Spleen (tissue), 11 donors: ENCODE results near the gene AQP12A. TPM values are rescaled to one million over a fixed set of nuclear protein-coding genes. Genes with fewer than 3 reads are reported as not detected.
"Not testable (repeated sequence)": the region's sequence is repeated elsewhere in the genome, so short reads cannot be mapped to it uniquely, and the experiment has no call there.

ENCODE experiments used
- DNase-seq: peaks from one replicate; pipeline ENCODE4 v3.0.0-alpha.2; 2020
- H3K27ac ChIP-seq, 8 donors: fragments of 200-600 bp; sonication (generic) in 7 of 8; 1 replicate in 4 of 8; 2 replicates in 4 of 8; pipeline versions ENCODE4 v1.5.0 to v1.8.0; 2016 to 2021; ENCODE audit warnings: inconsistent platforms in 4 of 8, mild to moderate bottlenecking in 4 of 8, moderate library complexity in 1 of 8
- H3K27me3 ChIP-seq, 7 donors: fragments of 200-600 bp; sonication (generic) in 6 of 7; replicated peaks in 1 of 7; 1 replicate in 4 of 7; 2 replicates in 3 of 7; pipeline versions ENCODE4 v1.5.0 to v1.8.0; 2016 to 2021; ENCODE audit warnings: inconsistent platforms in 3 of 7, mild to moderate bottlenecking in 1 of 7
- H3K36me3 ChIP-seq, 6 donors: fragments of 200-600 bp; sonication (generic) in 5 of 6; 1 replicate in 4 of 6; 2 replicates in 2 of 6; pipeline versions ENCODE4 v1.5.0 to v1.8.0; 2016 to 2021; ENCODE audit warnings: inconsistent platforms in 2 of 6
- H3K4me1 ChIP-seq, 6 donors: fragments of 200-600 bp; sonication (generic) in 5 of 6; 1 replicate in 3 of 6; 2 replicates in 3 of 6; pipeline versions ENCODE4 v1.5.0 to v1.8.0; 2016 to 2021; ENCODE audit warnings: inconsistent platforms in 3 of 6
- H3K4me3 ChIP-seq, 8 donors: fragments of 200-600 bp; sonication (generic) in 7 of 8; 1 replicate in 4 of 8; 2 replicates in 4 of 8; pipeline versions ENCODE4 v1.5.0 to v1.8.0; 2016 to 2021; ENCODE audit warnings: inconsistent platforms in 4 of 8, mild to moderate bottlenecking in 4 of 8, moderate library complexity in 2 of 8
- H3K9me3 ChIP-seq, 8 donors: fragments of 200-600 bp; sonication (generic) in 7 of 8; 1 replicate in 4 of 8; 2 replicates in 4 of 8; pipeline versions ENCODE4 v1.5.0 to v1.8.0; 2016 to 2021; ENCODE audit warnings: inconsistent platforms in 4 of 8
- POLR2A ChIP-seq, 3 donors: fragments of 450-650 bp; IDR thresholded peaks; one replicate each; pipeline ENCODE4 v1.5.1; 2017; ENCODE audit warnings: antibody characterized with exemption in 3 of 3, mild to moderate bottlenecking in 1 of 3
- POLR2AphosphoS5 ChIP-seq, 3 donors: sonication (generic); formaldehyde crosslinking; IDR thresholded peaks; one replicate each; pipeline ENCODE4 v1.5.1; 2017; ENCODE audit warnings: antibody characterized with exemption in 3 of 3
- WGBS, 5 donors: extraction: QIAGEN DNeasy Blood & Tissue Kit in 3 of 5; methylation state at CpG; one replicate each; pipeline versions ENCODE4 v1.1.5 to v1.1.7; 2013 to 2018; 5-methylcytosine and 5-hydroxymethylcytosine counted together
- intact Hi-C: fragments of 100-400 bp; cut with DNase I; formaldehyde crosslinking; loops from one replicate; pipeline ENCODE4 v1.15.0; 2023; ENCODE audit warnings: low total_unique reads
- polyA plus RNA-seq, 3 donors: library from polyadenylated mRNA; stranded (reverse); fragments of 200-250 nt; gene quantifications; one replicate each; pipeline ENCODE4 v1.2.1, GENCODE V29; 2013
- total RNA-seq, 7 donors: library from RNA; depleted of rRNA in 3 of 7; stranded (reverse); fragments of >200 nt in 3 of 7; fragmentation: NEBNext Ultra II Directional in 4 of 7; extraction: Animal tissue kit (Norgen Biotek cat#: 25700) in 4 of 7; gene quantifications; one replicate each; pipeline versions ENCODE4 v1.1.0 to v1.2.1, GENCODE V29; 2016 to 2021
- TF ChIP-seq, protein P1 (sequence below), 11 experiments: fragments of 200-600 bp in 7 of 11; fragments of 450-650 bp in 4 of 11; sonication (generic) in 4 of 11; IDR thresholded peaks in 8 of 11; conservative IDR thresholded peaks in 3 of 11; 1 replicate in 7 of 11; 2 replicates in 4 of 11; pipeline versions ENCODE4 v1.4.0 to v1.8.0; 2016 to 2021; ENCODE audit warnings: antibody characterized with exemption in 11 of 11, inconsistent platforms in 4 of 11, mild to moderate bottlenecking in 1 of 11
- donor health status: healthy with polysubstance abuse.
- donor health status: DM: no; HTN: no; CAD: no; lungs with moderate emphysema.
- donor health status: DM: no; HTN: no; CAD: no.
- donor health status: Bipolar disorder and iron deficiency.
- donor health status: healthy.
- donor health status: DM: no; HTN: no; CAD: no.
- donor health status: DM: yes; HTN: yes; CAD: no.

Gene AQP12A
- total and polyA plus RNA-seq, 10 donors, result 1.6 to 1.8 TPM; not detected in 8

DNA sequence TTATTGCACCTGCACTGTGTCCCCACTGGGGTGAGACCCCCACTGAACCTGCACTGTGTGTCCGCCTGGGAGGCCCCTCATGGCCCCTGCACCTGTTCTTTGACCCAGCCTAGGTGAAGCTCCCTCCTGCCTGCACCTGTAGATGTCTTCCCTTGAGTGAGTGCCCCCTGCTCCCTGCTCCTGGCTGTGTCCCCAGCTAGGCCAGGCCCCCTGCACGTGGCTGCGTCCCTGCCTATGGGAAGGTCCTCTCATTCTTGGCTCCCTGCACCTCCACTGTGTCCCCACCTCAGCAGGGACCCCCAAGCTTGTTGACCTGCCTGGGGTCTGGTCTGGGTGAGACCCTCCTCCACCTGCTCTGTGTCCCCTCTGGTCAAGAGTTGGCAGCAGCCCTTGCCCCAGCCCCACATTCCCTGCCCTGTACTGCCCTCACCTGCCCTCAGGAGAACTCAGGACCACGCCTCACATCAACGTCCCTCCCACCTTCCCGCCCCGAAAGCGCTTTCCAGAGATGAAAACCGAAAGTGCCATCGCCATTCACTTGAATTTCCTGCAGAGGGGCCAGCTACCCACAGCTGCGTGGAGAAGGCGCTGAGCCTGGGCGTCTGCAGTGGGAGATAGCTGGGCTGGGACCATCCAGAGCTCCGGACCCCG, 8.2 kb upstream of the AQP12A start:
- intact Hi-C loops, H3K4me1 ChIP-seq, H3K9me3 ChIP-seq, H3K27me3 ChIP-seq, H3K27ac ChIP-seq, H3K36me3 ChIP-seq: not testable (repeated sequence)
- peak overlapping the region in 1 of 8 donors; percentile 44 for H3K4me3 ChIP-seq
- 53 to 90% (median 76%) methylated on average over 2 to 4 of the region's 15 CpGs for WGBS, 5 donors
- peak; percentile 79 for DNase-seq

DNA sequence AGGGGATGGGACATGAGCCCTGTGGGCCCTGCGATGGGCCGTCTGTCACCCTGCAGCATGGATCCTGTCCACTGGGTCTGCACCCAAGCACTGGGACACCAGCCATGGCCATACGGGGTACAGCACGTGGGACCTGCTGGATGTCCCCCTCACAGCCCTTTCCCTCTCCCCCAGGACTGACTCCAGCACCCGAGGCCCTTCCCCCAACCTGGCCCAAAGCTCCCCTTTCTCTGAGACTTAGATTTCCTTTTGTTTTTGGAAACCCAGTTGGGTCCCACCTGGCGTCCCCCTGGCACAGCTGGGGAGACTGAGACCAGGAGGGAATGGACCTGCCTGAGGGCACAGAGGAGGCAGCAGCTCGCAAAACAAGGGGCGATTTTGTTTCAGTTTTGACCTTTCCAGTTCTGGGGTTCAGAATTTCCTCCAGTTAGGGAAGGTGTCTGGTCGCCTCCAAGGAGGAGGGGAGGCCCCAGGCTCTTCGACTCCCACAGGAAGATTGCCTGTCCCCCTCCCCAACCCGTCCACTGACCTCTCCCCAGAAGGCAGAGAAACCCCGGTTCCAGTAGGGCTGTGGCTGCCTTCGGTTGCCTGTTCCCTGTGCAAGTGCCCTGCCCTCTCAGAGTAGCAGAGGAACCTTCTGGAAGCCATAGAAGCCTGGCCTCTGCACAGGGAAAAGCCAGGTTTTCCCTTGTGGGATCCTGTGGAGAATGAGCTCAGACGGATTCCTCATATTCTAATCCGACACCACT, 7.5 kb upstream of the AQP12A start:
- intact Hi-C loops, H3K36me3 ChIP-seq, H3K9me3 ChIP-seq, DNase-seq, H3K4me1 ChIP-seq, H3K27me3 ChIP-seq, H3K27ac ChIP-seq: not testable (repeated sequence)
- WGBS, 5 donors, result 62 to 75% (median 66%) methylated on average over 11 to 15 of the region's 15 CpGs
- H3K4me3 ChIP-seq, result peak overlapping the region in 1 of 8 donors; percentile 44

DNA sequence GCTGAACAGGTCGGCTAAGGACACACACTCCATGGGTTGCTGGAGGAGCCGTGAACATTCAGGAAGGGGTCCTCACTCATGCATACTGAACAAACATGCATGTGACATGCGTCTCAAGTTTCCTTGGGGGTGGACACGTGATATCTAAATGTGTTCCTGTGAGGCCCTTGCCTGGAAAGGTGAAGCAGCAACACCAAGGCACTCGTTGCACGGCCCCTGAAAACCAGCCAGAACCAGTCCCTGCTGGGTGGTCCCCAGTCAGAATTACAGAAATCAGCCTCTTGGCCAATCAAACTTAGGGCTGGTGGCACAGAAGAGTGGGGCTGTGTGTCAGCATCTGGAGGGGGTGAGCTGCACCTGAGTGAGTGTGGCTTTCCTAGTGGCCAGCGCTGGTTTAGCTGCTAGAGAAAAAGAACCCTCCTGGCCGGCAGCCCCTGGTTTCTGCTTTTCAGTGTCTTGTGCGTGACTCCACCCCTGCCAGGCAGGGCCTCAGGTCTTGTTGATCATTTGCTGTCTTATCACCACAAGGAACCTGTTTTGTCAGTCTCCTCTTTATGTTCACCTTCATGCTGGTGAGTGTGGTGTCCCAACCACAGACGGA, 5.8 kb upstream of the AQP12A start:
- no peak for TF ChIP-seq POLR2A (IDR thresholded peaks at IDR 0.05)
- TF ChIP-seq, protein P1, sequence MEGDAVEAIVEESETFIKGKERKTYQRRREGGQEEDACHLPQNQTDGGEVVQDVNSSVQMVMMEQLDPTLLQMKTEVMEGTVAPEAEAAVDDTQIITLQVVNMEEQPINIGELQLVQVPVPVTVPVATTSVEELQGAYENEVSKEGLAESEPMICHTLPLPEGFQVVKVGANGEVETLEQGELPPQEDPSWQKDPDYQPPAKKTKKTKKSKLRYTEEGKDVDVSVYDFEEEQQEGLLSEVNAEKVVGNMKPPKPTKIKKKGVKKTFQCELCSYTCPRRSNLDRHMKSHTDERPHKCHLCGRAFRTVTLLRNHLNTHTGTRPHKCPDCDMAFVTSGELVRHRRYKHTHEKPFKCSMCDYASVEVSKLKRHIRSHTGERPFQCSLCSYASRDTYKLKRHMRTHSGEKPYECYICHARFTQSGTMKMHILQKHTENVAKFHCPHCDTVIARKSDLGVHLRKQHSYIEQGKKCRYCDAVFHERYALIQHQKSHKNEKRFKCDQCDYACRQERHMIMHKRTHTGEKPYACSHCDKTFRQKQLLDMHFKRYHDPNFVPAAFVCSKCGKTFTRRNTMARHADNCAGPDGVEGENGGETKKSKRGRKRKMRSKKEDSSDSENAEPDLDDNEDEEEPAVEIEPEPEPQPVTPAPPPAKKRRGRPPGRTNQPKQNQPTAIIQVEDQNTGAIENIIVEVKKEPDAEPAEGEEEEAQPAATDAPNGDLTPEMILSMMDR (IDR thresholded peaks at IDR 0.05 in 8 of 11, conservative IDR thresholded peaks at IDR 0.05 in 3 of 11), result no peak
- no peak for TF ChIP-seq POLR2AphosphoS5 (IDR thresholded peaks at IDR 0.05)
- H3K4me3 ChIP-seq, result no peak overlapping the region
- H3K9me3 ChIP-seq, result no peaks in the 10 kb centered on the region
- H3K27me3 ChIP-seq, result no peaks in the 10 kb centered on the region
- intact Hi-C loops, result no loop called here
- no peak overlapping the region for H3K27ac ChIP-seq
- no peak for DNase-seq
- H3K36me3 ChIP-seq, result no peaks in the 10 kb centered on the region
- peaks cover 0 to 8% (median 0%) of the 10 kb centered on the region in 6 donors for H3K4me1 ChIP-seq
- whole genome bisulfite sequencing, 5 donors, result 67 to 86% (median 78%) methylated on average over 4 to 10 of the region's 10 CpGs

DNA sequence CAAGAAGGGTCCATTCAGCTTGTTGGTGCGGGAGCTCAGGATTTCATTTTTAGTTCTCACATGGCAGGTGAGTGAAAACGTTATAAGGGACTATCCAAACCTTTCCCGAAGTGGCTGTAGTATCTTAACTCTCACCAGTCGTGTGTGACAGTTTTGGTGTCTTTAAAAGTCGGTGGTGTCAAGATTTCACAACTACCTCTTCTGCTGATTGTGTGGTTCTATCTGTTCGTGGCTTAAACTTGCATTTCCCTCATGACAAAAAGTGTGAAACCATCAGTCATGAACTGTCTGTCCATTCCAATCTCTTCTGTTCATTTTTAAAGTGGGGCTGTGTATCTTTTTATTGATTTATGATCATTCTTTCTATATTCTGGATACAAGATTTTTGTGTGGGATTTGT, 5.2 kb upstream of the AQP12A start:
- intact Hi-C loops, result no loop called here
- H3K27me3 ChIP-seq, result no peaks in the 10 kb centered on the region
- 47 to 63% (median 51%) methylated on average over 6 of the region's 6 CpGs for WGBS, 5 donors
- H3K36me3 ChIP-seq, result no peaks in the 10 kb centered on the region
- H3K27ac ChIP-seq, result no peak overlapping the region
- TF ChIP-seq POLR2A (IDR thresholded peaks at IDR 0.05), result no peak
- TF ChIP-seq, protein P1 (IDR thresholded peaks at IDR 0.05 in 8 of 11, conservative IDR thresholded peaks at IDR 0.05 in 3 of 11), result no peak
- TF ChIP-seq POLR2AphosphoS5 (IDR thresholded peaks at IDR 0.05), result no peak
- H3K4me3 ChIP-seq, result no peak overlapping the region
- peaks cover 0 to 8% (median 0%) of the 10 kb centered on the region in 6 donors for H3K4me1 ChIP-seq
- no peak for DNase-seq
- no peaks in the 10 kb centered on the region for H3K9me3 ChIP-seq
